ENCODE data around the gene TRAPPC14. TPM values are rescaled to one million over a fixed set of nuclear protein-coding genes. Genes with fewer than 3 reads are reported as not detected.

Gene TRAPPC14
- total and polyA plus RNA-seq, 2 of the 8 experiments (the other 6 are each of a cell fraction or from before 2014, with no cell fraction given), result 11.9 to 22.1 TPM

DNA sequence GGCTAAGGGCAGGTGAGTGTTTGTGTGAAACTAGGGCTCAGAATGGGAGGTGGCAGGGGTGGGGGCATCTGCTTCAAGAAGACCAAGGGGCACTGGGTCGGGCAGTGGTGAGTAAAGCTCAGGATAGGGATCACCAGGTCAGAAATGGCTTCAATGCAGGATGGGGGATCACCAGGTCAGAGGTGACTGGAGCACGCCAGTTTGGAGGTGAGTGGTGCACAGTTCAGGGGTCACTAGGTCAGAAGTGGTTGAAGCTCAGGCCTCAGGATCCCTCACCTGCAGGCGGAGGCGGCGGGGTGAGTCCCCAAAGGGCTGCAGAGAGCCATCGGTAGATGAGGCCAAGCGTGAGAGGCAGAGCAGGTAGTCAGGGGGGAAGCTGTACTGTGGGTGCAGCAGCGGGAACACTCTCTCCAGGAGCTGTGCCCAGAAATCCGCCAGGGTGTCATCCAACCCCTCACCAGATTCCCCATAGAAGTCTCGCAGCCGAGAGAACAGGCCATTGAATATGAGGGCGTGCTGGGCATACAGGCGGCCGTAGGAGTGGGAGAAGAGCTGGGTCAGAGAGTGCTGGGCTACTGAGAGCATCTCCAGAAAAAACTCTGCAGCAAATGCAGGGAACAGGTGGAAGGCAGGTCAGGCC, 16.9 kb upstream of the TRAPPC14 start (continued):
- TF ChIP-seq POU5F1 (IDR thresholded peaks at IDR 0.05; ENCODE audit: low read depth, low read length), result no peak
- TF ChIP-seq ASH2L (IDR thresholded peaks at IDR 0.05; ENCODE audit: low read length), result no peak
- no peak for TF ChIP-seq CHD7 (IDR thresholded peaks at IDR 0.05; ENCODE audit: insufficient replicate concordance, low read length)
- TF ChIP-seq BRCA1 (IDR thresholded peaks at IDR 0.05; ENCODE audit: low read depth, low read length), result no peak
- TF ChIP-seq EZH2 (IDR thresholded peaks at IDR 0.05; ENCODE audit: low read depth, low read length, severe bottlenecking), result no peak
- TF ChIP-seq SRF (IDR thresholded peaks at IDR 0.05; ENCODE audit: low read depth, low read length), result no peak
- TF ChIP-seq KDM5A (IDR thresholded peaks at IDR 0.05; ENCODE audit: low read length), result no peak
- TF ChIP-seq SAP30 (IDR thresholded peaks at IDR 0.05; ENCODE audit: insufficient read depth, insufficient replicate concordance, low read length), result no peak
- no peak for TF ChIP-seq NANOG (IDR thresholded peaks at IDR 0.05; ENCODE audit: insufficient read depth, low read depth, low read length, poor library complexity, severe bottlenecking)
- no peak for TF ChIP-seq SP4 (IDR thresholded peaks at IDR 0.05; ENCODE audit: low read length)

All from H1 (cell line).